Omental fat pad (tissue), 4 donors: Measurements from ENCODE around the gene DAGLA. TPM values are rescaled to one million over a fixed set of nuclear protein-coding genes. Genes with fewer than 3 reads are reported as not detected.

Source experiments
- ATAC-seq: fragments of 150-250 bp; one replicate; pipeline ENCODE4 v1.9.1; 2016; ENCODE audit warnings: mild to moderate bottlenecking, moderate library complexity; ENCODE audit not compliant: low FRiP score
- DNase-seq: peaks from one replicate; pipeline ENCODE4 v3.0.0-alpha.2; 2019; ENCODE audit warnings: low spot score
- total RNA-seq, 4 donors: library from RNA; depleted of rRNA; stranded (reverse); fragments of >200 nt; gene quantifications; one replicate each; pipeline ENCODE4 v1.1.0, GENCODE V29; 2016
- TF ChIP-seq, protein P1 (sequence below), 3 donors: fragments of 450-650 bp; IDR thresholded peaks; one replicate each; pipeline ENCODE4 v1.5.1; 2016 to 2017; ENCODE audit warnings: antibody characterized with exemption in 3 of 3, mild to moderate bottlenecking in 3 of 3, moderate library complexity in 2 of 3

The DAGLA gene
- total RNA-seq, 4 donors from 2014 or later: 1.4 to 4.6 (median 2.8) TPM

DNA sequence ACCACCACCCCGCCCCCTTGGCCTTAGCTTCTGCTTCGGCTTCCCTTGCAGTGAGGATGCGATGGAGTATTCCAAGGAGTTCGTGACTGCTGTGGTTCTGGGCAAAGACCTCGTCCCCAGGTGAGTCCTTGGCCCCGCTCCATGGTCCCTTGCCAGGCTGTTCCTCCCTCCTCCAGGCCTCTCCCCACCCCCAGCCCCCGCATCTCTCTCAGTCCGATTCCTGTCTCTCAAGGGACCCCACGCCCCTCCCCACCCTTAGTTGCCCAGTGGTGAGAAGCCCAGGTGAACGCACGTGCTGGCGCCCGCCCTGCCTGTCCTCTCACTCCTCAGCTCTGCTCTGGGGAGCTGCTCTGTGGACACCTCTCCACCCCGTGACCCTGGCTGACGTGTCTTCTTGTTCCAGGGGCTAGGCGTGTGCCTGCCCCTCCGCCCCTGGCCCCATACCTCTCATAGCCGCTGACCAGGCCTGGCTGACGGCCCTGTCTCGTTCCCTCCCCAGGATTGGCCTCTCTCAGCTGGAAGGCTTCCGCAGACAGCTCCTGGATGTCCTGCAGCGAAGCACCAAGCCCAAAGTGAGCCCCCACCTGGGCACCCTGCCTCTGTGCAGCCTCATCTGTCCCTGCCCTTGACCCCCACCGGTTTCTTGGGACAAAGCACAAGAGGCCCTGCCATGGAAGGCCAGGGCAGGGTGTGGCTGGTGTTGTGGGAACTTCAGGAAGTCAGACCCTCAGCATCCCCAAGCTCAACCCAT, 57.6 kb downstream of the DAGLA start:
- no peak for ATAC-seq
- DNase-seq: no peak
- TF ChIP-seq, protein P1, sequence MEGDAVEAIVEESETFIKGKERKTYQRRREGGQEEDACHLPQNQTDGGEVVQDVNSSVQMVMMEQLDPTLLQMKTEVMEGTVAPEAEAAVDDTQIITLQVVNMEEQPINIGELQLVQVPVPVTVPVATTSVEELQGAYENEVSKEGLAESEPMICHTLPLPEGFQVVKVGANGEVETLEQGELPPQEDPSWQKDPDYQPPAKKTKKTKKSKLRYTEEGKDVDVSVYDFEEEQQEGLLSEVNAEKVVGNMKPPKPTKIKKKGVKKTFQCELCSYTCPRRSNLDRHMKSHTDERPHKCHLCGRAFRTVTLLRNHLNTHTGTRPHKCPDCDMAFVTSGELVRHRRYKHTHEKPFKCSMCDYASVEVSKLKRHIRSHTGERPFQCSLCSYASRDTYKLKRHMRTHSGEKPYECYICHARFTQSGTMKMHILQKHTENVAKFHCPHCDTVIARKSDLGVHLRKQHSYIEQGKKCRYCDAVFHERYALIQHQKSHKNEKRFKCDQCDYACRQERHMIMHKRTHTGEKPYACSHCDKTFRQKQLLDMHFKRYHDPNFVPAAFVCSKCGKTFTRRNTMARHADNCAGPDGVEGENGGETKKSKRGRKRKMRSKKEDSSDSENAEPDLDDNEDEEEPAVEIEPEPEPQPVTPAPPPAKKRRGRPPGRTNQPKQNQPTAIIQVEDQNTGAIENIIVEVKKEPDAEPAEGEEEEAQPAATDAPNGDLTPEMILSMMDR (IDR thresholded peaks at IDR 0.05): no peak

DNA sequence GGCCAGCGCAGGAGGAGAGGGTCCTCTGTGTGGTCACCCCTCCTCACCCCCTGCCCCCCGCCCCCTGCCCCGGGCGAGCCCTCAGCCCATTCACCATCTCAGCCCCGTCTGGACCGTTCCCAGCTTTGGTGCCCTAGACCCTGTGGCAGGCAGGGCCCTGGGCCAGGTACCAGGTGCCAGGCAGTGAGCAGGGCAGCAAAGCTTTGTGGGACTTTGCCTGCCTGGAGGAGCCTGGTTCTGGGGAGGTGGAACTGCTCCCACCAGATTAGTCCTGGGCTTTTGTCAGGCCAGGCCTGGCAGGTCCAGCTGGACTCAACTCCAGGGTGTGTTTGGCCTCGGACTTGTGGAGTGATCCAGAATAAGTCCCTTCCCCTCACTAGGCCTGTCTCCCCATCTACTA, 58.6 kb downstream of the DAGLA start:
- DNase-seq (no peak), ATAC-seq (no peak)
- TF ChIP-seq, protein P1 (IDR thresholded peaks at IDR 0.05): no peak

DNA sequence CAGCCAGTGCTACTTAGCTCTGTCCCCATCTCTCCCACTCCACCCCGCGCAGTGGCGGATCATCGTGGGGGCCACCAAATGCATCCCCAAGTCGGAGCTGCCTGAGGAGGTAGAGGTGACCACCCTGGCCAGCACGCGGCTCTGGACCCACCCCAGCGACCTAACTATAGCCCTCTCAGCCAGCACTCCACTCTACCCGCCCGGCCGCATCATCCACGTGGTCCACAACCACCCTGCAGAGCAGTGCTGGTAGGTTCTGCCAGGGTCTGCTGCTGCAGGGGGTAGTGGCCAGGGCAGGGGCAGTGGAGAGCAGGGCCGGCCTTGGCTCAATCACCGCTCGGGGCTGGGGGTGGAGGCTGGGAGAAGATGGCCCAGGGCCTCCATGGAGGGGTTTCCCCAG, 59.2 kb downstream of the DAGLA start:
- TF ChIP-seq, protein P1 (IDR thresholded peaks at IDR 0.05): no peak
- no peak for ATAC-seq
- no peak for DNase-seq

DNA sequence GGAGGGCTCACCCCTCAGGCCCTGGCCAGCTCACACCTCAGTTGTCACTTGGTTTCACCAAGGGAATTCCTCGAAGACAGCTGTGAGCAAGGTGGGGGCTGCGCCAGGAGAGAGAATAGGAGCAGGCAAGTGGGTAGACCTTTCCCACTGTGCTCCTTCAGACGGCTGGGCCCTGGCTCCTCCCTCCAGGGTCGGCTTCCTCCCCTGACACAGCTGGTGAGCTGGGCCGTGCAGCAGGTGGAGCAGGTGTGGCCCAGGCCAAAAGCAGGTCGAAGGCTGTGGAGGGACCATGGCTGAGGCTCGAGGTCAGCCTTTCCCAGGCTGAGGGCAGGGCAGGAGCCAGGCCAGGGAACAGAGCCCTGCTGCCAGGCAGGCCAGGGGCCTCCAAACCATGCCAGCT, 59.8 kb downstream of the DAGLA start:
- no peak for DNase-seq
- no peak for ATAC-seq
- TF ChIP-seq, protein P1 (IDR thresholded peaks at IDR 0.05): no peak

DNA sequence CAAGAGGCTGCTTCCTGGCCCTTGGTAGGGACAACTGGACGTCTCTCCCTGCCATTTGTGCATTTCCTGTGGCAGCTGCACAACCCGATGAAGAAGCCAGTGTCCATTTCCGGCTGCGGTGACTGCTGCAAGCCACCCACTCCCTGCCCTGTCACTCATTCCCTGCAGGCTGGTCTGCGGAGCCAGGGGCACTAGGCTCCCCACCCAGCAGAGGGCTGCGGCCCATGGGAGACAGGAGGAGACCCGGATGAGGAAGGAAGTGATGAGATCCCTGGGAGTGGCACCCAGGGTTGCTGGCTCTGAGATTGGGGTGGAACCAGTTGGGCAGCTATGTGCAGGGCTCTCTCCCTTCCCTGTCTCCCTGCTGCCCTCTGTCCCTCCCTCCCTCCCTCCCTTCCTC, 62.2 kb downstream of the DAGLA start:
- DNase-seq: no peak
- ATAC-seq: no peak
- TF ChIP-seq, protein P1 (IDR thresholded peaks at IDR 0.05): no peak

DNA sequence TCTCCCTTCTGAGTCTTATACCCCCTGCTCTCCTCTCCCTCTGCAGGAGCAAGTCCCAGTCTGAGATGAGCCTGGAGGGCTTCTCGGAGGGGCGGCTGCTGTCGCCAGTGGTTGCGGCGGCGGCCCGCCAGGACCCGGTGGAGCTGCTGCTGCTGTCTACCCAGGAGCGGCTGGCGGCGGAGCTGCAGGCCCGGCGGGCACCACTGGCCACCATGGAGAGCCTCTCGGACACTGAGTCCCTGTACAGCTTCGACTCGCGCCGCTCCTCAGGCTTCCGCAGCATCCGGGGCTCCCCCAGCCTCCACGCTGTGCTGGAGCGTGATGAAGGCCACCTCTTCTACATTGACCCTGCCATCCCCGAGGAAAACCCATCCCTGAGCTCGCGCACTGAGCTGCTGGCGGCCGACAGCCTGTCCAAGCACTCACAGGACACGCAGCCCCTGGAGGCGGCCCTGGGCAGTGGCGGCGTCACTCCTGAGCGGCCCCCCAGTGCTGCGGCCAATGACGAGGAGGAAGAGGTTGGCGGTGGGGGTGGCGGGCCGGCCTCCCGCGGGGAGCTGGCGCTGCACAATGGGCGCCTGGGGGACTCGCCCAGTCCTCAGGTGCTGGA, 63.4 kb downstream of the DAGLA start:
- DNase-seq: no peak
- ATAC-seq: no peak
- TF ChIP-seq, protein P1 (IDR thresholded peaks at IDR 0.05): no peak

DNA sequence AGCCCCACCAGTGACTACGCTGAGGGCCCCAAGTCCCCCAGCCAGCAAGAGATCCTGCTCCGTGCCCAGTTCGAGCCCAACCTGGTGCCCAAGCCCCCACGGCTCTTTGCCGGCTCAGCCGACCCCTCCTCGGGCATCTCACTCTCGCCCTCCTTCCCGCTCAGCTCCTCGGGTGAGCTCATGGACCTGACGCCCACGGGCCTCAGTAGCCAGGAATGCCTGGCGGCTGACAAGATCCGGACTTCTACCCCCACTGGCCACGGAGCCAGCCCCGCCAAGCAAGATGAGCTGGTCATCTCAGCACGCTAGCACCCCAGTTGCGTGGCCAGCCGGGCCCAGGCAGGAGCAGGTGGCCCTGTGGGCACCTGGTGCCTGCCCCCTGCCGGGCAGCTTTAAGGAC, 64.0 kb downstream of the DAGLA start:
- DNase-seq (no peak), ATAC-seq (no peak)
- TF ChIP-seq, protein P1 (IDR thresholded peaks at IDR 0.05): no peak
